K562 (cell line): Measurements from ENCODE around the gene KRT4. TPM values are rescaled to one million over a fixed set of nuclear protein-coding genes. Genes with fewer than 3 reads are reported as not detected.

Experiments
- ATAC-seq: fragments of 200-7000 bp; cut with Tn5 transposase; 3 replicates; pipeline ENCODE4 v1.9.1; 2020; ENCODE audit warnings: moderate library complexity
- BruUV-seq: library from RNA; stranded (reverse); fragments of 400-500 nt; replicated peaks from 2 replicates; lab custom pipeline; 2021; lab: Mats Ljungman, UMichigan
- CTCF ChIA-PET: fragments of 300-600 bp; formaldehyde crosslinking; extraction: SDS; loops from one replicate; lab custom pipeline; 2021; ENCODE audit warnings: low intra/inter-chr PET ratio; lab: Yijun Ruan, JAX
- POLR2A ChIA-PET: fragments of 300-600, 350-650 bp; sonication (Branson Sonifier 250); formaldehyde crosslinking; extraction: SDS; loops from one replicate; lab custom pipeline; 2021; ENCODE audit warnings: antibody characterized with exemption, inconsistent platforms; lab: Yijun Ruan, JAX
- DNase-seq, 4 experiments: peaks; one replicate each; pipeline versions ENCODE4 v3.0.0 to v3.0.0-alpha.2; 2011 to 2018; ENCODE audit warnings: low spot score in 3 of 4, mixed read lengths in 3 of 4; ENCODE audit errors: extremely low read depth in 1 of 4
- FAIRE-seq: peaks from 2 replicates; lab custom pipeline; 2011; peaks lifted over from hg19 to GRCh38; lab: Jason Lieb, UNC
- H2AFZ ChIP-seq: 2 replicates; pipeline ENCODE4 v1.6.0; 2011; ENCODE audit warnings: low read depth, low read length, control low read depth, inconsistent platforms
- H3K27ac ChIP-seq: fragments of 200-600 bp; 3 replicates; pipeline ENCODE4 v1.8.0; 2011; ENCODE audit warnings: low read depth, mild to moderate bottlenecking, control low read depth, inconsistent platforms, low read length, moderate library complexity, mixed read lengths; ENCODE audit errors: extremely low read depth
- H3K27me3 ChIP-seq, 2 experiments: fragments of 300-600 bp in 1 of 2; 2 replicates in 1 of 2; 3 replicates in 1 of 2; pipeline versions ENCODE4 v1.6.0 to v1.8.0; 2011; ENCODE audit warnings: inconsistent platforms in 2 of 2, low read length in 2 of 2, mild to moderate bottlenecking in 1 of 2, mixed read lengths in 1 of 2, moderate library complexity in 1 of 2; ENCODE audit not compliant: control insufficient read depth in 2 of 2, insufficient read depth in 2 of 2
- H3K36me3 ChIP-seq: fragments of 300-600 bp; 3 replicates; pipeline ENCODE4 v1.8.0; 2011; ENCODE audit warnings: mild to moderate bottlenecking, low read length, inconsistent platforms; ENCODE audit not compliant: control insufficient read depth, insufficient read depth
- H3K4me1 ChIP-seq, 2 experiments: fragments of 200-600 bp in 1 of 2; replicated peaks in 1 of 2; 2 replicates in 1 of 2; 3 replicates in 1 of 2; pipeline versions ENCODE4 v1.5.1 to v1.8.0; 2011; ENCODE audit warnings: inconsistent platforms in 2 of 2, low read length in 2 of 2, mild to moderate bottlenecking in 1 of 2, mixed read lengths in 1 of 2, moderate library complexity in 1 of 2; ENCODE audit not compliant: control insufficient read depth in 2 of 2, insufficient read depth in 2 of 2
- H3K4me2 ChIP-seq: 2 replicates; pipeline ENCODE4 v1.6.1; 2011; ENCODE audit warnings: low read length, control low read depth, inconsistent platforms, mixed read lengths; ENCODE audit not compliant: insufficient read depth
- H3K4me3 ChIP-seq: fragments of 200-600 bp; sonication (generic), shearing (Covaris generic); 2 replicates; pipeline ENCODE4 v1.5.1; 2016; ENCODE audit warnings: control low read depth, inconsistent platforms
- H3K79me2 ChIP-seq: fragments of 200-600 bp; 3 replicates; pipeline ENCODE4 v1.8.0; 2011; ENCODE audit warnings: low read length, inconsistent platforms; ENCODE audit not compliant: control insufficient read depth, insufficient read depth
- H3K9ac ChIP-seq, 2 experiments: 2 replicates each; pipeline versions ENCODE4 v1.6.0 to v1.6.1; 2011; ENCODE audit warnings: low read depth in 2 of 2, low read length in 2 of 2, control low read depth in 1 of 2, inconsistent platforms in 1 of 2, mild to moderate bottlenecking in 1 of 2, mixed read lengths in 1 of 2; ENCODE audit not compliant: insufficient read depth in 1 of 2
- H3K9me1 ChIP-seq: one replicate; pipeline ENCODE4 v1.6.0; 2011; ENCODE audit warnings: inconsistent platforms, mild to moderate bottlenecking, low read length, moderate library complexity; ENCODE audit not compliant: control insufficient read depth, insufficient read depth
- H3K9me3 ChIP-seq: replicated peaks from 2 replicates; pipeline ENCODE4 v1.5.1; 2011; ENCODE audit warnings: low read depth, low read length, inconsistent platforms; ENCODE audit not compliant: control insufficient read depth, insufficient read depth
- H4K20me1 ChIP-seq: replicated peaks from 2 replicates; pipeline ENCODE4 v1.6.1; 2011; ENCODE audit warnings: low read length, inconsistent platforms, mixed read lengths; ENCODE audit not compliant: control insufficient read depth, insufficient read depth
- HDAC1 ChIP-seq, 2 experiments: fragments of 450-650 bp; IDR thresholded peaks; 2 replicates each; pipeline ENCODE4 v1.6.1; 2016 to 2017; ENCODE audit warnings: inconsistent platforms in 1 of 2, mild to moderate bottlenecking in 1 of 2, moderate library complexity in 1 of 2
- HDAC3 ChIP-seq: fragments of 450-650 bp; IDR thresholded peaks from 2 replicates; pipeline ENCODE4 v1.6.1; 2018; ENCODE audit warnings: borderline replicate concordance, mild to moderate bottlenecking, moderate library complexity; ENCODE audit not compliant: partially characterized antibody
- SAP30 ChIP-seq: fragments of 200-600 bp; sonication (generic); IDR thresholded peaks from 2 replicates; pipeline ENCODE4 v1.6.1; 2012; ENCODE audit warnings: borderline replicate concordance, low read depth, mild to moderate bottlenecking, moderate library complexity, low read length, control low read depth, inconsistent platforms; ENCODE audit not compliant: insufficient read depth, poor library complexity, severe bottlenecking
- ZNF551 ChIP-seq: fragments of 250-450 bp; sonication (Bioruptor Pico); IDR thresholded peaks from 2 replicates; pipeline ENCODE4 v1.5.0; 2021; ENCODE audit warnings: mild to moderate bottlenecking, moderate library complexity
- WGBS: fragments of 100-300 bp; shearing (Covaris generic); methylation state at CpG from one replicate; pipeline ENCODE4 v1.1.6; 2016; ENCODE audit warnings: low coverage, mixed read lengths; ENCODE audit not compliant: insufficient coverage; ENCODE audit errors: missing lambda C conversion rate; 5-methylcytosine and 5-hydroxymethylcytosine counted together
- in situ Hi-C: fragments of 300-500 bp; cut with MboI; formaldehyde crosslinking; loops from 4 replicates; pipeline ENCODE4 v1.15.0; 2018; ENCODE audit warnings: inconsistent platforms, mixed read lengths
- intact Hi-C: fragments of 100-400 bp; cut with micrococcal nuclease; formaldehyde crosslinking; loops from 2 replicates; pipeline ENCODE4 v1.14.2; 2022
- polyA plus RNA-seq, 8 experiments: library from polyadenylated mRNA; depleted of rRNA in 4 of 8; stranded (reverse) in 5 of 8; unstranded in 3 of 8; fragments of >200 nt; fragmentation: Nextera tagmentation in 2 of 8; fragmentation: Illumina TruSeq in 1 of 8; extraction: Ambion mirVana in 2 of 8; extraction: Trizol in 1 of 8; gene quantifications; 2 replicates each; pipeline versions ENCODE4 v1.2.1 to v1.2.3, GENCODE V29; 2011 to 2014; ENCODE audit warnings: inconsistent platforms in 1 of 8, missing spikeins in 1 of 8
- total RNA-seq, 7 experiments: library from RNA; depleted of rRNA in 6 of 7; stranded (reverse); fragments of >200 nt in 6 of 7; fragmentation: Illumina TruSeq in 2 of 7; extraction: Trizol in 2 of 7; gene quantifications; 2 replicates each; pipeline versions ENCODE4 v1.2.1 to v1.2.3, GENCODE V29; 2011 to 2021; ENCODE audit warnings: low replicate concordance in 1 of 7
- TF ChIP-seq, protein P1 (sequence below): fragments of 450-650 bp; IDR thresholded peaks from 2 replicates; pipeline ENCODE4 v1.6.1; 2016; ENCODE audit warnings: mild to moderate bottlenecking
- TF ChIP-seq, protein P2 (sequence below): fragments of 250-450 bp; sonication (Bioruptor Pico); IDR thresholded peaks from 2 replicates; pipeline ENCODE4 v1.4.0; 2020

The KRT4 gene
- total and polyA plus RNA-seq, 9 of the 15 experiments (the other 6 are each of a cell fraction or from before 2014, with no cell fraction given) = not detected

DNA sequence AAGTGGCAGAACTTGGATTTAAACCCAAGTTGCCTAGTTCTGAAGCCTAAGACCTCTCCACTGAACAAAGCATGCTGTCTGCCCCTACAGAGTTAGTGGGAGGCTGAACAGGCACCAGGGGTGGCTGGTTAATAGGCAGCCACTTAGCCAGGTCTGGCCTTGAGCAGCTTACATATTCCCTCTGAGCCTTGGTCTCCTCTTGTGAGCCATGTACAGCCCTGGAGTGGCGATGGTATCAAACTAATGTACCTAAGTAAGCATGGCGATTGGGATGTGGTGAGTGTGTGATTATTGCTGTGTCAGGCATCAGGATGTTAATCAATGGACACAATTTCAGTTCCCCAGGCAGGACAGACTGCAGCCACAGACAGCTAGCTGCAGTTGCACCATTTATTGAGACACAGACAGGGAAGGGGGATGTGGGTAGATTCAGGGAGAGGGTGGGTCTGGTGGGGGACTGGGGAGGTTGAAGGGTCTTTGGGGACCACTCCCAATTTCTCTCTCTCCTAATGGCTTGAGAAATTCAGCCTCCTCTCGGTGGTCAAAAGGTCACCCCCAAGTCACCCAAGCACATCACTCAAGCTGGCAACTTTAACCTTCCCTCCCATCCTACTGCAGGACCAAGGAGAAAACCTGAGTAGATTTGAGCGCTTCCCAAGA is 7.3 kb upstream of the KRT4 start:
- Histone ChIP-seq H3K4me2 (no peak overlapping the region), H3K9me1 (no peaks in the 10 kb centered on the region), H3K79me2 (no peaks in the 10 kb centered on the region), H3K36me3 (no peaks in the 10 kb centered on the region), H3K9ac (no peak overlapping the region), H3K27me3 (peaks cover 26 to 81% of the 10 kb centered on the region in 2 experiments; a peak in 4 of 5 replicates), H3K9me3 (no peaks in the 10 kb centered on the region), H3K27ac (no peak overlapping the region), H3K4me1 (no peaks in the 10 kb centered on the region; a peak in 2 of 5 replicates), H4K20me1 (no peaks in the 10 kb centered on the region), H3K4me3 (no peak overlapping the region), H2AFZ (no peak overlapping the region)
- ChIA-PET CTCF (no interaction called here), POLR2A (no interaction called here)
- intact Hi-C loops = no loop called here
- WGBS = 4% methylated on average over 4 of the region's 4 CpGs
- ATAC-seq (no peak), DNase-seq (no peak), FAIRE-seq (no peak)
- in situ Hi-C loops = no loop called here
- no TSS peak for BruUV-seq
- TF ChIP-seq HDAC3 = no peak
- no peak for TF ChIP-seq ZNF551 (CRISPR knock-in tag)
- TF ChIP-seq, protein P1, sequence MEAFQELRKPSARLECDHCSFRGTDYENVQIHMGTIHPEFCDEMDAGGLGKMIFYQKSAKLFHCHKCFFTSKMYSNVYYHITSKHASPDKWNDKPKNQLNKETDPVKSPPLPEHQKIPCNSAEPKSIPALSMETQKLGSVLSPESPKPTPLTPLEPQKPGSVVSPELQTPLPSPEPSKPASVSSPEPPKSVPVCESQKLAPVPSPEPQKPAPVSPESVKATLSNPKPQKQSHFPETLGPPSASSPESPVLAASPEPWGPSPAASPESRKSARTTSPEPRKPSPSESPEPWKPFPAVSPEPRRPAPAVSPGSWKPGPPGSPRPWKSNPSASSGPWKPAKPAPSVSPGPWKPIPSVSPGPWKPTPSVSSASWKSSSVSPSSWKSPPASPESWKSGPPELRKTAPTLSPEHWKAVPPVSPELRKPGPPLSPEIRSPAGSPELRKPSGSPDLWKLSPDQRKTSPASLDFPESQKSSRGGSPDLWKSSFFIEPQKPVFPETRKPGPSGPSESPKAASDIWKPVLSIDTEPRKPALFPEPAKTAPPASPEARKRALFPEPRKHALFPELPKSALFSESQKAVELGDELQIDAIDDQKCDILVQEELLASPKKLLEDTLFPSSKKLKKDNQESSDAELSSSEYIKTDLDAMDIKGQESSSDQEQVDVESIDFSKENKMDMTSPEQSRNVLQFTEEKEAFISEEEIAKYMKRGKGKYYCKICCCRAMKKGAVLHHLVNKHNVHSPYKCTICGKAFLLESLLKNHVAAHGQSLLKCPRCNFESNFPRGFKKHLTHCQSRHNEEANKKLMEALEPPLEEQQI = no peak
- no peak for TF ChIP-seq HDAC1 (IDR thresholded peaks at IDR 0.05)
- TF ChIP-seq SAP30 = no peak
- TF ChIP-seq, protein P2, sequence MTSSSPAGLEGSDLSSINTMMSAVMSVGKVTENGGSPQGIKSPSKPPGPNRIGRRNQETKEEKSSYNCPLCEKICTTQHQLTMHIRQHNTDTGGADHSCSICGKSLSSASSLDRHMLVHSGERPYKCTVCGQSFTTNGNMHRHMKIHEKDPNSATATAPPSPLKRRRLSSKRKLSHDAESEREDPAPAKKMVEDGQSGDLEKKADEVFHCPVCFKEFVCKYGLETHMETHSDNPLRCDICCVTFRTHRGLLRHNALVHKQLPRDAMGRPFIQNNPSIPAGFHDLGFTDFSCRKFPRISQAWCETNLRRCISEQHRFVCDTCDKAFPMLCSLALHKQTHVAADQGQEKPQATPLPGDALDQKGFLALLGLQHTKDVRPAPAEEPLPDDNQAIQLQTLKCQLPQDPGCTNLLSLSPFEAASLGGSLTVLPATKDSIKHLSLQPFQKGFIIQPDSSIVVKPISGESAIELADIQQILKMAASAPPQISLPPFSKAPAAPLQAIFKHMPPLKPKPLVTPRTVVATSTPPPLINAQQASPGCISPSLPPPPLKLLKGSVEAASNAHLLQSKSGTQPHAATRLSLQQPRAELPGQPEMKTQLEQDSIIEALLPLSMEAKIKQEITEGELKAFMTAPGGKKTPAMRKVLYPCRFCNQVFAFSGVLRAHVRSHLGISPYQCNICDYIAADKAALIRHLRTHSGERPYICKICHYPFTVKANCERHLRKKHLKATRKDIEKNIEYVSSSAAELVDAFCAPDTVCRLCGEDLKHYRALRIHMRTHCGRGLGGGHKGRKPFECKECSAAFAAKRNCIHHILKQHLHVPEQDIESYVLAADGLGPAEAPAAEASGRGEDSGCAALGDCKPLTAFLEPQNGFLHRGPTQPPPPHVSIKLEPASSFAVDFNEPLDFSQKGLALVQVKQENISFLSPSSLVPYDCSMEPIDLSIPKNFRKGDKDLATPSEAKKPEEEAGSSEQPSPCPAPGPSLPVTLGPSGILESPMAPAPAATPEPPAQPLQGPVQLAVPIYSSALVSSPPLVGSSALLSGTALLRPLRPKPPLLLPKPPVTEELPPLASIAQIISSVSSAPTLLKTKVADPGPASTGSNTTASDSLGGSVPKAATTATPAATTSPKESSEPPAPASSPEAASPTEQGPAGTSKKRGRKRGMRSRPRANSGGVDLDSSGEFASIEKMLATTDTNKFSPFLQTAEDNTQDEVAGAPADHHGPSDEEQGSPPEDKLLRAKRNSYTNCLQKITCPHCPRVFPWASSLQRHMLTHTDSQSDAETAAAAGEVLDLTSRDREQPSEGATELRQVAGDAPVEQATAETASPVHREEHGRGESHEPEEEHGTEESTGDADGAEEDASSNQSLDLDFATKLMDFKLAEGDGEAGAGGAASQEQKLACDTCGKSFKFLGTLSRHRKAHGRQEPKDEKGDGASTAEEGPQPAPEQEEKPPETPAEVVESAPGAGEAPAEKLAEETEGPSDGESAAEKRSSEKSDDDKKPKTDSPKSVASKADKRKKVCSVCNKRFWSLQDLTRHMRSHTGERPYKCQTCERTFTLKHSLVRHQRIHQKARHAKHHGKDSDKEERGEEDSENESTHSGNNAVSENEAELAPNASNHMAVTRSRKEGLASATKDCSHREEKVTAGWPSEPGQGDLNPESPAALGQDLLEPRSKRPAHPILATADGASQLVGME = no peak
